K562 (cell line): ENCODE data around the gene ITPRIP. TPM values are rescaled to one million over a fixed set of nuclear protein-coding genes. Genes with fewer than 3 reads are reported as not detected.
A peak's percentile ranks its signal among the peaks of the same experiment; 100 is the strongest.

Experiments used
- BACH1 ChIP-seq: fragments of 200-800 bp; sonication (Bioruptor generic); IDR thresholded peaks from 2 replicates; pipeline ENCODE4 v1.6.1; 2016; ENCODE audit warnings: missing genetic modification characterization, missing compliant biosample characterization
- BHLHE40 ChIP-seq: IDR thresholded peaks from 2 replicates; pipeline ENCODE4 v1.6.1; 2011; ENCODE audit warnings: low read length, improper control_type of control experiment
- BMI1 ChIP-seq: fragments of 150-350 bp; IDR thresholded peaks from 2 replicates; pipeline ENCODE4 v1.6.1; 2014; ENCODE audit warnings: low read length
- BRCA1 ChIP-seq, 2 experiments: fragments of 450-650 bp in 1 of 2; sonication (generic) in 1 of 2; formaldehyde crosslinking in 1 of 2; IDR thresholded peaks; 2 replicates each; pipeline versions ENCODE4 v1.5.0 to v1.6.1; 2017 to 2020; ENCODE audit warnings: mild to moderate bottlenecking in 1 of 2, missing genetic modification reagents in 1 of 2
- EP400 ChIP-seq: fragments of 450-650 bp; IDR thresholded peaks from 2 replicates; pipeline ENCODE4 v1.6.1; 2017; ENCODE audit warnings: antibody characterized with exemption, mild to moderate bottlenecking, moderate library complexity
- FOXK2 ChIP-seq, 2 experiments: fragments of 450-650 bp; IDR thresholded peaks in 1 of 2; conservative IDR thresholded peaks in 1 of 2; 2 replicates each; pipeline ENCODE4 v1.6.1; 2016; ENCODE audit warnings: low read depth in 2 of 2, mild to moderate bottlenecking in 1 of 2
- HDAC2 ChIP-seq: fragments of 450-650 bp; IDR thresholded peaks from 2 replicates; pipeline ENCODE4 v1.6.1; 2016; ENCODE audit warnings: mild to moderate bottlenecking
- HDAC3 ChIP-seq: fragments of 450-650 bp; IDR thresholded peaks from 2 replicates; pipeline ENCODE4 v1.6.1; 2018; ENCODE audit warnings: borderline replicate concordance, mild to moderate bottlenecking, moderate library complexity; ENCODE audit not compliant: partially characterized antibody
- HDAC6 ChIP-seq: IDR thresholded peaks from 2 replicates; pipeline ENCODE4 v1.6.1; 2012; ENCODE audit warnings: low read depth, mild to moderate bottlenecking, control low read depth, inconsistent platforms, low read length, moderate library complexity
- HNRNPLL ChIP-seq: fragments of 200-400 bp; formaldehyde crosslinking; IDR thresholded peaks from 2 replicates; pipeline ENCODE4 v1.6.1; 2017; ENCODE audit warnings: low read length, low read depth, mild to moderate bottlenecking; ENCODE audit not compliant: poor library complexity, severe bottlenecking
- JUN ChIP-seq, 2 experiments: sonication (generic) in 1 of 2; formaldehyde crosslinking in 1 of 2; IDR thresholded peaks; 2 replicates each; pipeline versions ENCODE4 v1.6.1 to v1.8.0; 2012 to 2022; ENCODE audit warnings: borderline replicate concordance in 2 of 2, mild to moderate bottlenecking in 2 of 2, improper control_type of control experiment in 1 of 2, low read depth in 1 of 2, low read length in 1 of 2, missing genetic modification reagents in 1 of 2
- KLF10 ChIP-seq: fragments of 250-450 bp; sonication (Bioruptor Pico); IDR thresholded peaks from 2 replicates; pipeline ENCODE4 v1.6.1; 2021; ENCODE audit warnings: matching md5 sums
- MITF ChIP-seq: IDR thresholded peaks from 2 replicates; pipeline ENCODE4 v1.6.1; 2014; ENCODE audit warnings: antibody characterized with exemption
- NBN ChIP-seq: fragments of 450-650 bp; IDR thresholded peaks from 2 replicates; pipeline ENCODE4 v1.6.1; 2016; ENCODE audit warnings: low read depth, mild to moderate bottlenecking
- POLR2A ChIP-seq: fragments of 450-650 bp; conservative IDR thresholded peaks from 2 replicates; pipeline ENCODE4 v1.6.1; 2016
- RBM22 ChIP-seq: fragments of 200-400 bp; formaldehyde crosslinking; IDR thresholded peaks from 2 replicates; pipeline ENCODE4 v1.6.1; 2018; ENCODE audit warnings: low read length, low read depth; ENCODE audit not compliant: poor library complexity, severe bottlenecking
- RHOXF2B ChIP-seq: fragments of 250-450 bp; sonication (Bioruptor Pico); conservative IDR thresholded peaks from 2 replicates; pipeline ENCODE4 v1.5.1; 2021
- SETDB1 ChIP-seq: IDR thresholded peaks from one replicate; pipeline ENCODE4 v1.6.1; 2012; ENCODE audit warnings: low read length, control low read depth, inconsistent platforms
- SMAD1 ChIP-seq: fragments of 150-350 bp; IDR thresholded peaks from 2 replicates; pipeline ENCODE4 v1.6.1; 2014; ENCODE audit warnings: low read length, low read depth; ENCODE audit not compliant: partially characterized antibody
- XRCC4 ChIP-seq: IDR thresholded peaks from one replicate; pipeline ENCODE4 v1.6.1; 2011; ENCODE audit not compliant: insufficient read depth, insufficient read length; ENCODE audit errors: extremely low read depth
- ZFP30 ChIP-seq: fragments of 250-450 bp; sonication (Bioruptor Pico); IDR thresholded peaks from 2 replicates; pipeline ENCODE4 v1.8.0; 2022; ENCODE audit warnings: moderate library complexity, mild to moderate bottlenecking, inconsistent platforms, borderline replicate concordance
- ZFPM2 ChIP-seq: fragments of 250-450 bp; sonication (Bioruptor Pico); IDR thresholded peaks from 2 replicates; pipeline ENCODE4 v1.5.1; 2022; ENCODE audit warnings: mild to moderate bottlenecking
- ZNF436 ChIP-seq: fragments of 250-450, 450-650 bp; sonication (Bioruptor Pico); formaldehyde crosslinking; IDR thresholded peaks from 2 replicates; pipeline ENCODE4 v1.7.0; 2020; ENCODE audit warnings: mild to moderate bottlenecking
- polyA plus RNA-seq, 8 experiments: library from polyadenylated mRNA; depleted of rRNA in 4 of 8; stranded (reverse) in 5 of 8; unstranded in 3 of 8; fragments of >200 nt; fragmentation: Nextera tagmentation in 2 of 8; fragmentation: Illumina TruSeq in 1 of 8; extraction: Ambion mirVana in 2 of 8; extraction: Trizol in 1 of 8; gene quantifications; 2 replicates each; pipeline versions ENCODE4 v1.2.1 to v1.2.3, GENCODE V29; 2011 to 2014; ENCODE audit warnings: inconsistent platforms in 1 of 8, missing spikeins in 1 of 8
- total RNA-seq, 7 experiments: library from RNA; depleted of rRNA in 6 of 7; stranded (reverse); fragments of >200 nt in 6 of 7; fragmentation: Illumina TruSeq in 2 of 7; extraction: Trizol in 2 of 7; gene quantifications; 2 replicates each; pipeline versions ENCODE4 v1.2.1 to v1.2.3, GENCODE V29; 2011 to 2021; ENCODE audit warnings: low replicate concordance in 1 of 7
- TF ChIP-seq, protein P1 (sequence below): sonication (generic); formaldehyde crosslinking; IDR thresholded peaks from 2 replicates; pipeline ENCODE4 v1.8.0; 2022; ENCODE audit warnings: mild to moderate bottlenecking, missing genetic modification reagents

The ITPRIP gene
- total and polyA plus RNA-seq, 9 of the 15 experiments (the other 6 are each of a cell fraction or from before 2014, with no cell fraction given), result 4.4 to 28.5 (median 10.9) TPM

GRCh38 chr10:104337985-104338735 lies at the start of gene ITPRIP (continued):
- no peak for TF ChIP-seq XRCC4
- peak; percentile 49 for TF ChIP-seq HDAC3
- TF ChIP-seq BMI1, result no peak
- TF ChIP-seq, protein P1, sequence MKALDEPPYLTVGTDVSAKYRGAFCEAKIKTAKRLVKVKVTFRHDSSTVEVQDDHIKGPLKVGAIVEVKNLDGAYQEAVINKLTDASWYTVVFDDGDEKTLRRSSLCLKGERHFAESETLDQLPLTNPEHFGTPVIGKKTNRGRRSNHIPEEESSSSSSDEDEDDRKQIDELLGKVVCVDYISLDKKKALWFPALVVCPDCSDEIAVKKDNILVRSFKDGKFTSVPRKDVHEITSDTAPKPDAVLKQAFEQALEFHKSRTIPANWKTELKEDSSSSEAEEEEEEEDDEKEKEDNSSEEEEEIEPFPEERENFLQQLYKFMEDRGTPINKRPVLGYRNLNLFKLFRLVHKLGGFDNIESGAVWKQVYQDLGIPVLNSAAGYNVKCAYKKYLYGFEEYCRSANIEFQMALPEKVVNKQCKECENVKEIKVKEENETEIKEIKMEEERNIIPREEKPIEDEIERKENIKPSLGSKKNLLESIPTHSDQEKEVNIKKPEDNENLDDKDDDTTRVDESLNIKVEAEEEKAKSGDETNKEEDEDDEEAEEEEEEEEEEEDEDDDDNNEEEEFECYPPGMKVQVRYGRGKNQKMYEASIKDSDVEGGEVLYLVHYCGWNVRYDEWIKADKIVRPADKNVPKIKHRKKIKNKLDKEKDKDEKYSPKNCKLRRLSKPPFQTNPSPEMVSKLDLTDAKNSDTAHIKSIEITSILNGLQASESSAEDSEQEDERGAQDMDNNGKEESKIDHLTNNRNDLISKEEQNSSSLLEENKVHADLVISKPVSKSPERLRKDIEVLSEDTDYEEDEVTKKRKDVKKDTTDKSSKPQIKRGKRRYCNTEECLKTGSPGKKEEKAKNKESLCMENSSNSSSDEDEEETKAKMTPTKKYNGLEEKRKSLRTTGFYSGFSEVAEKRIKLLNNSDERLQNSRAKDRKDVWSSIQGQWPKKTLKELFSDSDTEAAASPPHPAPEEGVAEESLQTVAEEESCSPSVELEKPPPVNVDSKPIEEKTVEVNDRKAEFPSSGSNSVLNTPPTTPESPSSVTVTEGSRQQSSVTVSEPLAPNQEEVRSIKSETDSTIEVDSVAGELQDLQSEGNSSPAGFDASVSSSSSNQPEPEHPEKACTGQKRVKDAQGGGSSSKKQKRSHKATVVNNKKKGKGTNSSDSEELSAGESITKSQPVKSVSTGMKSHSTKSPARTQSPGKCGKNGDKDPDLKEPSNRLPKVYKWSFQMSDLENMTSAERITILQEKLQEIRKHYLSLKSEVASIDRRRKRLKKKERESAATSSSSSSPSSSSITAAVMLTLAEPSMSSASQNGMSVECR, result no peak; the same call in 1 of the 2 replicates
- no peak for TF ChIP-seq RBM22
- TF ChIP-seq BRCA1 (IDR thresholded peaks at IDR 0.05), result no peak
- no peak for TF ChIP-seq BRCA1 (CRISPR knock-in tag; IDR thresholded peaks at IDR 0.05)
- TF ChIP-seq BHLHE40, result no peak
- no peak for TF ChIP-seq HNRNPLL
- no peak for TF ChIP-seq MITF
- peak; percentile 44; the same call in 1 of the 2 replicates for TF ChIP-seq NBN
- no peak for TF ChIP-seq SETDB1
- no peak for TF ChIP-seq HDAC6
- TF ChIP-seq ZFP30, result no peak
- peak; percentile 65; the same call in 1 of the 2 replicates for TF ChIP-seq EP400
- no peak for TF ChIP-seq KLF10
- TF ChIP-seq HDAC2, result 0 out of 2 replicates have a peak, but pooled peaks have one; percentile 30
- TF ChIP-seq POLR2A, result peak; percentile 75
- TF ChIP-seq RHOXF2B (CRISPR knock-in tag), result no peak
- no peak for TF ChIP-seq FOXK2 (conservative IDR thresholded peaks at IDR 0.05 in 1 of 2, IDR thresholded peaks at IDR 0.05 in 1 of 2; ENCODE audit: low read depth in 2 of 2)
- TF ChIP-seq ZNF436, result no peak
- no peak for TF ChIP-seq SMAD1
- no peak for TF ChIP-seq ZFPM2 (CRISPR knock-in tag)
- TF ChIP-seq JUN (IDR thresholded peaks at IDR 0.05; ENCODE audit: borderline replicate concordance, low read depth, low read length), result no peak
- TF ChIP-seq JUN (CRISPR knock-in tag; IDR thresholded peaks at IDR 0.05; ENCODE audit: borderline replicate concordance), result no peak
- TF ChIP-seq BACH1 (tag), result no peak
